HepG2 (cell line): ENCODE results near the gene BEX3.

ENCODE experiments used
- ELF4 ChIP-seq: sonication (generic); formaldehyde crosslinking; IDR thresholded peaks from 2 replicates; pipeline ENCODE4 v1.5.0; 2020; ENCODE audit warnings: missing genetic modification reagents, mild to moderate bottlenecking, moderate library complexity, borderline replicate concordance
- MYC ChIP-seq: sonication (generic); formaldehyde crosslinking; IDR thresholded peaks from 2 replicates; pipeline ENCODE4 v1.9.0; 2021; ENCODE audit warnings: missing genetic modification reagents, borderline replicate concordance
- POLR2G ChIP-seq: fragments of 200-400 bp; formaldehyde crosslinking; IDR thresholded peaks from 2 replicates; pipeline ENCODE4 v1.6.1; 2018; ENCODE audit warnings: mild to moderate bottlenecking, low read depth, low read length, moderate library complexity
- ZBTB33 ChIP-seq: sonication (generic); formaldehyde crosslinking; IDR thresholded peaks from 2 replicates; pipeline ENCODE4 v1.4.0; 2020; ENCODE audit warnings: missing genetic modification reagents
- ZMYM2 ChIP-seq: sonication (generic); formaldehyde crosslinking; IDR thresholded peaks from 2 replicates; pipeline ENCODE4 v1.8.0; 2022; ENCODE audit warnings: mild to moderate bottlenecking, missing genetic modification reagents
- ZNF331 ChIP-seq: sonication (generic); formaldehyde crosslinking; IDR thresholded peaks from 2 replicates; pipeline ENCODE4 v1.4.0; 2020; ENCODE audit warnings: missing genetic modification reagents

GRCh38 chrX:103378990-103379389 is 2.7 kb downstream of the BEX3 start:
- TF ChIP-seq ZNF331: no peak
- no peak for TF ChIP-seq POLR2G
- TF ChIP-seq ELF4 (CRISPR knock-in tag): no peak
- TF ChIP-seq ZBTB33: no peak
- no peak for TF ChIP-seq MYC (CRISPR knock-in tag)
- TF ChIP-seq ZMYM2: no peak
